CD14-positive monocyte (primary cell): ENCODE data around the gene LTO1. TPM values are rescaled to one million over a fixed set of nuclear protein-coding genes. Genes with fewer than 3 reads are reported as not detected.

Experiments
- DNase-seq, 3 donors: peaks; one replicate each; pipeline ENCODE4 v3.0.0-alpha.2; 2011 to 2022
- H2AFZ ChIP-seq: 2 replicates; pipeline ENCODE4 v1.6.0; 2012; ENCODE audit warnings: mild to moderate bottlenecking, low read depth, low read length, inconsistent platforms; ENCODE audit not compliant: insufficient read depth, poor library complexity, severe bottlenecking
- H3K27ac ChIP-seq, 2 donors: 1 replicate in 1 of 2; 2 replicates in 1 of 2; pipeline ENCODE4 v1.5.1; 2012 to 2013; ENCODE audit warnings: low read length in 2 of 2, control low read depth in 1 of 2, inconsistent platforms in 1 of 2, low read depth in 1 of 2, mild to moderate bottlenecking in 1 of 2
- H3K27me3 ChIP-seq, 2 donors: one replicate each; pipeline versions ENCODE4 v1.6.0 to v1.6.1; 2011 to 2013; ENCODE audit warnings: low read length in 2 of 2; ENCODE audit not compliant: control insufficient read depth in 2 of 2, insufficient read depth in 2 of 2
- H3K36me3 ChIP-seq, 2 donors: replicated peaks in 1 of 2; 1 replicate in 1 of 2; 2 replicates in 1 of 2; pipeline versions ENCODE4 v1.5.1 to v1.6.1; 2012 to 2013; ENCODE audit warnings: low read length in 2 of 2, control low read depth in 1 of 2, inconsistent platforms in 1 of 2, mild to moderate bottlenecking in 1 of 2; ENCODE audit not compliant: insufficient read depth in 2 of 2, control insufficient read depth in 1 of 2
- H3K4me1 ChIP-seq, 2 donors: 1 replicate in 1 of 2; 2 replicates in 1 of 2; pipeline versions ENCODE4 v1.5.1 to v1.6.1; 2012 to 2013; ENCODE audit warnings: low read length in 2 of 2, control low read depth in 1 of 2, inconsistent platforms in 1 of 2, mild to moderate bottlenecking in 1 of 2, moderate library complexity in 1 of 2; ENCODE audit not compliant: insufficient read depth in 2 of 2, control insufficient read depth in 1 of 2
- H3K4me2 ChIP-seq: replicated peaks from 2 replicates; pipeline ENCODE3; 2012; ENCODE audit warnings: low read length, moderate library complexity, mild to moderate bottlenecking; ENCODE audit not compliant: poor library complexity, severe bottlenecking; ENCODE audit errors: extremely low read depth
- H3K4me3 ChIP-seq, 3 experiments: fragments of 200-600 bp in 1 of 3; sonication (generic) in 1 of 3; replicated peaks in 1 of 3; 1 replicate in 2 of 3; 2 replicates in 1 of 3; pipeline ENCODE4 v1.5.1; 2011 to 2013; ENCODE audit warnings: low read length in 3 of 3, mild to moderate bottlenecking in 3 of 3, control low read depth in 2 of 3, low read depth in 2 of 3, inconsistent platforms in 1 of 3, moderate library complexity in 1 of 3
- H3K79me2 ChIP-seq: 2 replicates; pipeline ENCODE4 v1.6.0; 2012; ENCODE audit warnings: mild to moderate bottlenecking, control low read depth, inconsistent platforms, low read length, moderate library complexity; ENCODE audit not compliant: insufficient read depth
- H3K9ac ChIP-seq: 2 replicates; pipeline ENCODE4 v1.6.0; 2017; ENCODE audit warnings: low read length, mild to moderate bottlenecking; ENCODE audit not compliant: insufficient read depth, poor library complexity, severe bottlenecking
- H3K9me3 ChIP-seq, 2 donors: replicated peaks in 1 of 2; 1 replicate in 1 of 2; 2 replicates in 1 of 2; pipeline versions ENCODE4 v1.5.1 to v1.6.1; 2012 to 2013; ENCODE audit warnings: low read length in 2 of 2, control low read depth in 1 of 2; ENCODE audit not compliant: control insufficient read depth in 1 of 2, insufficient read depth in 1 of 2
- H4K20me1 ChIP-seq: 2 replicates; pipeline ENCODE4 v1.6.0; 2012; ENCODE audit warnings: mild to moderate bottlenecking, low read length, control low read depth, moderate library complexity; ENCODE audit not compliant: insufficient read depth
- H3K27ac Mint-ChIP-seq, 7 donors: one replicate each; pipeline ENCODE4 v1.8.0; 2020; ENCODE audit warnings: mild to moderate bottlenecking in 7 of 7, mixed read lengths in 7 of 7, moderate library complexity in 6 of 7, inconsistent platforms in 2 of 7
- H3K27me3 Mint-ChIP-seq, 3 donors: one replicate each; pipeline ENCODE4 v1.8.0; 2021 to 2022; ENCODE audit warnings: low read depth in 3 of 3, mild to moderate bottlenecking in 3 of 3, mixed read lengths in 3 of 3, moderate library complexity in 3 of 3, inconsistent platforms in 1 of 3
- H3K36me3 Mint-ChIP-seq, 2 donors: one replicate each; pipeline ENCODE4 v1.8.0; 2020; ENCODE audit warnings: mixed read lengths in 2 of 2, inconsistent platforms in 1 of 2, mild to moderate bottlenecking in 1 of 2
- H3K4me1 Mint-ChIP-seq: one replicate; pipeline ENCODE4 v1.8.0; 2020; ENCODE audit warnings: mild to moderate bottlenecking, mixed read lengths
- H3K4me3 Mint-ChIP-seq, 2 donors: one replicate each; pipeline ENCODE4 v1.8.0; 2020; ENCODE audit warnings: mild to moderate bottlenecking in 2 of 2, mixed read lengths in 2 of 2, moderate library complexity in 1 of 2
- H3K9me3 Mint-ChIP-seq, 7 donors: one replicate each; pipeline ENCODE4 v1.8.0; 2020 to 2022; ENCODE audit warnings: mixed read lengths in 7 of 7, mild to moderate bottlenecking in 6 of 7, moderate library complexity in 6 of 7, inconsistent platforms in 2 of 7
- WGBS: methylation state at CpG from one replicate; pipeline ENCODE4 v1.1.5; 2013; ENCODE audit warnings: missing lambda C conversion rate; ENCODE audit not compliant: insufficient coverage; 5-methylcytosine and 5-hydroxymethylcytosine counted together
- intact Hi-C, 2 donors: fragments of 100-400 bp; cut with micrococcal nuclease; formaldehyde crosslinking; loops; one replicate each; pipeline versions ENCODE4 v1.15.0 to v1.15.1; 2023
- polyA plus RNA-seq, 3 donors: library from polyadenylated mRNA; depleted of rRNA in 1 of 3; unstranded in 2 of 3; stranded (reverse) in 1 of 3; fragments of 300-500 nt in 2 of 3; fragments of >200 nt in 1 of 3; fragmentation: Illumina TruSeq in 2 of 3; gene quantifications; 1 replicate in 2 of 3; 2 replicates in 1 of 3; pipeline ENCODE4 v1.2.3, GENCODE V29; 2012 to 2021
- TF ChIP-seq, protein P1 (sequence below): fragments of 200-600 bp; IDR thresholded peaks from one replicate; pipeline ENCODE4 v1.8.0; 2022; ENCODE audit warnings: antibody characterized with exemption, mild to moderate bottlenecking

The LTO1 gene
- polyA plus RNA-seq, 3 donors, result 3.9 to 27.1 (median 5.2) TPM

DNA sequence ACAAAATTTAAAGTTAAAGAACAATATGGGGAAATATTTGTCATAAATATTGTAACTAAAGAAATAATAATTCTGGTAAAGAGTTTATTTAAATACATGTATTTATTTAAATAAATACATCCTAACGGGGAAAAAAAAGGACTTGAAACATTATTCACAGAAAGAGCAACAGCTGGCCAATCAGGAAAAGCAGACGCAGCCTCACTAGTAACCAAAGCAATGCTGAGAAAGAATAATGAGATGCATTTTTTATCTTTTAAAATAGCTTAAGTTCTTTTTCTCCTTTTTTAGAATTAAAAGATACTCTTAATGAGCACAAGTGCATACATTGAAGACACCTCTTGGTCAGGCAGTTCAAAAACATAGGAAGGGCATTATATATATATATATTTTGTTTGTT lies 2.6 kb upstream of the LTO1 start:
- Mint-ChIP-seq H3K36me3 (peaks cover 5% of the 10 kb centered on the region in 2 donors), H3K4me3 (no peak overlapping the region)
- intact Hi-C loops, result loop anchor here in 1 of 2 donors (5.0 to 10.0 kb wide), 2 partner anchors 383 to 520 kb away; partner anchors contain the start of gene MYEOV

DNA sequence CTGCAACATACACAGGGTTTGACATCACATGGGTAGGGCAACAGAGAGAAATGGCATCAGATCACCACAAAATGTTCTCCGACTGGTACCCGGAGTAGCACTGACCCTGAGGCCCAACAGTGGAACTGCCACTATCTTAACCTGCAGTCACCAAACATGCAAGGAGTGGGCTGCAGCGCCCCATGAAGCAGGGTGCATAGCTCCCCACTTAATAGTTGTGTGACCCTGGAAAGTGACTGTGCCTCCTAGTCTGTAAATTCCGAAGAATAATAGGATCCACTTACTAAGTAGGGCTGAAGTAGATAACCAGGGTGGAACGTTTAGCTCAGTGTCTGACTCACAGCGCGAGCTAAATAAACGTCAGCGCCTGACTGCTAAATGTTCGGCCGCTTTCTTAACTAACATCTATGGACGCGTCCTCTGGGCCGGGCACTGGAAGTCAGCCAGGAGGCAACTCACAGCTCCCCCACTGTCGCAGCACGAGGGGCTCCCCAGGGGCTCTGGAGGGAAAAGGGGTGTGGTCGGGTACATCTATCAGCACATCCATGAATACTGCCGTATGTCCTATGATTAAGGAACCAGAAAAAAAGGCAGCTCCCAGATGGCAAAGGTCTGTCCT lies 777 bp downstream of the LTO1 start:
- H4K20me1 ChIP-seq, result peaks cover 38% of the 10 kb centered on the region
- intact Hi-C loops, result loop anchor here (2.0 to 10.0 kb wide), 2 partner anchors 378 to 380 kb away; partner anchors contain the start of gene MYEOV (in 1 of the 2)
- H3K9ac ChIP-seq, result peak overlapping the region; percentile 93
- Mint-ChIP-seq H3K4me3 (peak overlapping the region; percentile 90 to 93), H3K9me3 (no peaks in the 10 kb centered on the region), H3K4me1 (peaks cover 23% of the 10 kb centered on the region), H3K27me3 (peaks cover 5 to 25% (median 14%) of the 10 kb centered on the region in 3 donors), H3K27ac (peak overlapping the region; percentile 83 to 98 (median 91)), H3K36me3 (peaks cover 26 to 38% of the 10 kb centered on the region in 2 donors)
- peak overlapping the region; percentile 72 to 85 (median 84) for H3K4me3 ChIP-seq
- 27% methylated on average over 11 of the region's 18 CpGs for WGBS
- H3K9me3 ChIP-seq, result no peaks in the 10 kb centered on the region
- DNase-seq, result peak; percentile 15 to 44 (median 21)
- H3K27ac ChIP-seq, result peak overlapping the region; percentile 55 to 92
- peak overlapping the region; percentile 87 for H2AFZ ChIP-seq
- H3K36me3 ChIP-seq, result peaks cover 30 to 39% of the 10 kb centered on the region in 2 donors
- peak overlapping the region; percentile 74 for H3K4me2 ChIP-seq
- TF ChIP-seq, protein P1, sequence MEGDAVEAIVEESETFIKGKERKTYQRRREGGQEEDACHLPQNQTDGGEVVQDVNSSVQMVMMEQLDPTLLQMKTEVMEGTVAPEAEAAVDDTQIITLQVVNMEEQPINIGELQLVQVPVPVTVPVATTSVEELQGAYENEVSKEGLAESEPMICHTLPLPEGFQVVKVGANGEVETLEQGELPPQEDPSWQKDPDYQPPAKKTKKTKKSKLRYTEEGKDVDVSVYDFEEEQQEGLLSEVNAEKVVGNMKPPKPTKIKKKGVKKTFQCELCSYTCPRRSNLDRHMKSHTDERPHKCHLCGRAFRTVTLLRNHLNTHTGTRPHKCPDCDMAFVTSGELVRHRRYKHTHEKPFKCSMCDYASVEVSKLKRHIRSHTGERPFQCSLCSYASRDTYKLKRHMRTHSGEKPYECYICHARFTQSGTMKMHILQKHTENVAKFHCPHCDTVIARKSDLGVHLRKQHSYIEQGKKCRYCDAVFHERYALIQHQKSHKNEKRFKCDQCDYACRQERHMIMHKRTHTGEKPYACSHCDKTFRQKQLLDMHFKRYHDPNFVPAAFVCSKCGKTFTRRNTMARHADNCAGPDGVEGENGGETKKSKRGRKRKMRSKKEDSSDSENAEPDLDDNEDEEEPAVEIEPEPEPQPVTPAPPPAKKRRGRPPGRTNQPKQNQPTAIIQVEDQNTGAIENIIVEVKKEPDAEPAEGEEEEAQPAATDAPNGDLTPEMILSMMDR, result no peak
- H3K27me3 ChIP-seq, result peaks cover 0 to 7% of the 10 kb centered on the region in 2 donors
- peaks cover 23% of the 10 kb centered on the region for H3K79me2 ChIP-seq
- H3K4me1 ChIP-seq, result peaks cover 14 to 24% of the 10 kb centered on the region in 2 donors

More for the DNA sequence above, 2.6 kb upstream of the LTO1 start:
- H3K4me1 Mint-ChIP-seq, result peaks cover 20% of the 10 kb centered on the region
- Histone ChIP-seq H3K9me3 (peaks cover 0 to 1% of the 10 kb centered on the region in 2 donors), H3K4me2 (no peak overlapping the region), H3K4me1 (peaks cover 14 to 24% of the 10 kb centered on the region in 2 donors), H4K20me1 (peaks cover 13% of the 10 kb centered on the region), H2AFZ (no peak overlapping the region), H3K4me3 (no peak overlapping the region), H3K79me2 (peaks cover 23% of the 10 kb centered on the region), H3K9ac (no peak overlapping the region), H3K27ac (no peak overlapping the region), H3K36me3 (peaks cover 5% of the 10 kb centered on the region in 2 donors), H3K27me3 (peaks cover 0 to 7% of the 10 kb centered on the region in 2 donors)
- no CpG with 5 or more reads among the region's 2 CpGs for WGBS
- H3K9me3 Mint-ChIP-seq, result peaks cover 0 to 4% (median 1%) of the 10 kb centered on the region in 7 donors
- DNase-seq, result no peak
- TF ChIP-seq, protein P1, result no peak
- no peak overlapping the region for H3K27ac Mint-ChIP-seq
- peaks cover 9 to 28% (median 15%) of the 10 kb centered on the region in 3 donors for H3K27me3 Mint-ChIP-seq
